Endodermal cell (in vitro differentiated cells): ENCODE data around the gene ANKRD40. TPM values are rescaled to one million over a fixed set of nuclear protein-coding genes. Genes with fewer than 3 reads are reported as not detected.

ENCODE experiments used
- DNase-seq: peaks from one replicate; pipeline ENCODE4 v3.0.0-alpha.2; 2017
- H3K27ac ChIP-seq: 2 replicates; pipeline ENCODE4 v1.5.1; 2013; ENCODE audit warnings: mild to moderate bottlenecking, low read depth, low read length, moderate library complexity
- H3K27me3 ChIP-seq: 2 replicates; pipeline ENCODE4 v1.6.1; 2013; ENCODE audit warnings: mild to moderate bottlenecking, low read length, moderate library complexity; ENCODE audit not compliant: insufficient read depth, control insufficient read depth, poor library complexity, severe bottlenecking
- H3K36me3 ChIP-seq: 2 replicates; pipeline ENCODE4 v1.7.0; 2013; ENCODE audit warnings: mild to moderate bottlenecking, low read length, moderate library complexity; ENCODE audit not compliant: control insufficient read depth, insufficient read depth
- H3K4me1 ChIP-seq: one replicate; pipeline ENCODE4 v1.7.0; 2013; ENCODE audit warnings: low read length; ENCODE audit not compliant: control insufficient read depth, insufficient read depth
- H3K4me3 ChIP-seq: 2 replicates; pipeline ENCODE4 v1.5.1; 2013; ENCODE audit warnings: mild to moderate bottlenecking, low read length, moderate library complexity
- H3K9ac ChIP-seq: 2 replicates; pipeline ENCODE4 v1.6.1; 2013; ENCODE audit warnings: mild to moderate bottlenecking, low read length, moderate library complexity; ENCODE audit not compliant: poor library complexity, severe bottlenecking; ENCODE audit errors: extremely low read depth
- H3K9me3 ChIP-seq: 2 replicates; pipeline ENCODE4 v1.6.1; 2013; ENCODE audit warnings: mild to moderate bottlenecking, low read length, moderate library complexity; ENCODE audit not compliant: control insufficient read depth
- H3K27ac Mint-ChIP-seq: 2 replicates; pipeline ENCODE4 v1.8.0; 2020; ENCODE audit warnings: mixed read lengths
- H3K27me3 Mint-ChIP-seq: 2 replicates; pipeline ENCODE4 v1.8.0; 2021; ENCODE audit warnings: mild to moderate bottlenecking, mixed read lengths; ENCODE audit not compliant: insufficient read depth
- H3K36me3 Mint-ChIP-seq: 2 replicates; pipeline ENCODE4 v1.8.0; 2020; ENCODE audit warnings: low read depth, mixed read lengths
- H3K4me1 Mint-ChIP-seq: 2 replicates; pipeline ENCODE4 v1.8.0; 2020; ENCODE audit warnings: mixed read lengths
- H3K4me3 Mint-ChIP-seq: 2 replicates; pipeline ENCODE4 v1.8.0; 2020; ENCODE audit warnings: mild to moderate bottlenecking, moderate library complexity, mixed read lengths
- H3K9me3 Mint-ChIP-seq: 2 replicates; pipeline ENCODE4 v1.8.0; 2020; ENCODE audit warnings: mild to moderate bottlenecking, mixed read lengths
- CTCF ChIP-seq: fragments of 200-600 bp; sonication (generic); conservative IDR thresholded peaks from 2 replicates; pipeline ENCODE4 v1.5.0; 2021; ENCODE audit warnings: antibody characterized with exemption, mild to moderate bottlenecking
- WGBS, 2 experiments: methylation state at CpG; one replicate each; pipeline versions ENCODE4 v1.1.5 to v1.1.7; 2013; ENCODE audit warnings: missing lambda C conversion rate in 2 of 2, mixed read lengths in 1 of 2; ENCODE audit not compliant: insufficient coverage in 1 of 2, insufficient read length in 1 of 2; 5-methylcytosine and 5-hydroxymethylcytosine counted together
- total RNA-seq, 2 donors: library from RNA; stranded (reverse); fragmentation: NEBNext Ultra II Directional in 1 of 2; extraction: Animal tissue kit (Norgen Biotek cat#: 25700) in 1 of 2; gene quantifications; 2 replicates in 1 of 2; 3 replicates in 1 of 2; pipeline ENCODE4 v1.2.1, GENCODE V29; 2021

Gene ANKRD40
- total RNA-seq, 2 donors from 2014 or later: 44.9 to 60.3 TPM

- peaks cover 4% of the 10 kb centered on the region for H3K4me1 ChIP-seq
- Mint-ChIP-seq H3K36me3 (peaks cover 5% of the 10 kb centered on the region), H3K27ac (peak overlapping the region; percentile 9), H3K9me3 (no peaks in the 10 kb centered on the region), H3K27me3 (no peaks in the 10 kb centered on the region), H3K4me1 (peaks cover 27% of the 10 kb centered on the region), H3K4me3 (peak overlapping the region; percentile 94)
- WGBS, 2 experiments: 86 to 95% methylated on average over 2 to 3 of the region's 3 CpGs
- H3K9me3 ChIP-seq: no peaks in the 10 kb centered on the region
- H3K4me3 ChIP-seq: peak overlapping the region; percentile 26
- no peak overlapping the region for H3K27ac ChIP-seq
- no peak for DNase-seq
- H3K36me3 ChIP-seq: peaks cover 16% of the 10 kb centered on the region
- H3K27me3 ChIP-seq: no peaks in the 10 kb centered on the region
- TF ChIP-seq CTCF: no peak
- no peak overlapping the region for H3K9ac ChIP-seq
Observed at GRCh38 chr17:50722746-50723145, 15.0 kb upstream of the ANKRD40 start.

- peak overlapping the region; percentile 100 for H3K4me3 ChIP-seq
Observed at GRCh38 chr17:50721194-50722010, 13.7 kb upstream of the ANKRD40 start.

More at GRCh38 chr17:50721194-50722010, 13.7 kb upstream of the ANKRD40 start:
- WGBS, 2 experiments: 20 to 42% methylated on average over 1 to 6 of the region's 7 CpGs
- Mint-ChIP-seq H3K9me3 (no peaks in the 10 kb centered on the region), H3K27me3 (no peaks in the 10 kb centered on the region), H3K4me1 (peaks cover 21% of the 10 kb centered on the region), H3K36me3 (peaks cover 2% of the 10 kb centered on the region), H3K4me3 (peak overlapping the region; percentile 94), H3K27ac (peak overlapping the region; percentile 100)
- no peak for DNase-seq
- no peaks in the 10 kb centered on the region for H3K9me3 ChIP-seq
- no peak for TF ChIP-seq CTCF
- H3K27me3 ChIP-seq: no peaks in the 10 kb centered on the region
- peaks cover 16% of the 10 kb centered on the region for H3K36me3 ChIP-seq
- H3K27ac ChIP-seq: no peak overlapping the region
- no peaks in the 10 kb centered on the region for H3K4me1 ChIP-seq
- H3K9ac ChIP-seq: peak overlapping the region; percentile 98
